Esophagus muscularis mucosa (tissue), 4 donors: ENCODE results near the gene LHCGR. TPM values are rescaled to one million over a fixed set of nuclear protein-coding genes. Genes with fewer than 3 reads are reported as not detected.

ENCODE experiments used
- DNase-seq: peaks from one replicate; pipeline ENCODE4 v3.0.0-alpha.2; 2017; ENCODE audit errors: extremely low spot score
- H3K27ac ChIP-seq, 4 donors: fragments of 200-600 bp; sonication (generic); replicated peaks in 1 of 4; 1 replicate in 3 of 4; 2 replicates in 1 of 4; pipeline ENCODE4 v1.5.1; 2016 to 2019; ENCODE audit warnings: mild to moderate bottlenecking in 1 of 4
- H3K27me3 ChIP-seq, 4 donors: fragments of 200-600 bp; sonication (generic); one replicate each; pipeline versions ENCODE4 v1.5.1 to v1.6.0; 2016 to 2019
- H3K36me3 ChIP-seq, 4 donors: fragments of 200-600 bp; sonication (generic); one replicate each; pipeline ENCODE4 v1.5.1; 2016 to 2019
- H3K4me1 ChIP-seq, 4 donors: fragments of 200-600 bp; sonication (generic); one replicate each; pipeline ENCODE4 v1.5.1; 2016 to 2019
- H3K4me3 ChIP-seq, 4 donors: fragments of 200-600 bp; sonication (generic); 1 replicate in 2 of 4; 2 replicates in 2 of 4; pipeline ENCODE4 v1.5.1; 2016 to 2019; ENCODE audit warnings: mild to moderate bottlenecking in 4 of 4, moderate library complexity in 1 of 4
- H3K9me3 ChIP-seq, 4 donors: fragments of 200-600 bp; sonication (generic); 1 replicate in 3 of 4; 2 replicates in 1 of 4; pipeline ENCODE4 v1.5.1; 2016 to 2019
- EP300 ChIP-seq: sonication (generic); formaldehyde crosslinking; IDR thresholded peaks from one replicate; pipeline ENCODE4 v1.6.1; 2017; ENCODE audit warnings: antibody characterized with exemption
- POLR2A ChIP-seq: fragments of 450-650 bp; IDR thresholded peaks from one replicate; pipeline ENCODE4 v1.6.1; 2017; ENCODE audit warnings: antibody characterized with exemption, moderate library complexity, mild to moderate bottlenecking, low read depth
- POLR2AphosphoS5 ChIP-seq, 2 donors: sonication (generic); formaldehyde crosslinking; IDR thresholded peaks; one replicate each; pipeline ENCODE4 v1.6.1; 2017; ENCODE audit warnings: antibody characterized with exemption in 2 of 2
- WGBS: methylation state at CpG from one replicate; pipeline ENCODE4 v1.1.5; 2018; 5-methylcytosine and 5-hydroxymethylcytosine counted together
- intact Hi-C: fragments of 100-400 bp; cut with DNase I; formaldehyde crosslinking; loops from one replicate; pipeline ENCODE4 v1.15.1; 2023
- total RNA-seq, 4 donors: library from RNA; depleted of rRNA; stranded (reverse); fragments of >200 nt; gene quantifications; one replicate each; pipeline versions ENCODE4 v1.1.0 to v1.2.1, GENCODE V29; 2016
- TF ChIP-seq, protein P1 (sequence below), 3 experiments: fragments of 200-600 bp in 2 of 3; fragments of 450-650 bp in 1 of 3; sonication (generic) in 2 of 3; IDR thresholded peaks; one replicate each; pipeline ENCODE4 v1.5.1; 2017 to 2019; ENCODE audit warnings: antibody characterized with exemption in 3 of 3, mild to moderate bottlenecking in 2 of 3, moderate library complexity in 1 of 3

The LHCGR gene
- total RNA-seq, 4 donors from 2014 or later, result 0.65 to 4.6 (median 2.8) TPM

DNA sequence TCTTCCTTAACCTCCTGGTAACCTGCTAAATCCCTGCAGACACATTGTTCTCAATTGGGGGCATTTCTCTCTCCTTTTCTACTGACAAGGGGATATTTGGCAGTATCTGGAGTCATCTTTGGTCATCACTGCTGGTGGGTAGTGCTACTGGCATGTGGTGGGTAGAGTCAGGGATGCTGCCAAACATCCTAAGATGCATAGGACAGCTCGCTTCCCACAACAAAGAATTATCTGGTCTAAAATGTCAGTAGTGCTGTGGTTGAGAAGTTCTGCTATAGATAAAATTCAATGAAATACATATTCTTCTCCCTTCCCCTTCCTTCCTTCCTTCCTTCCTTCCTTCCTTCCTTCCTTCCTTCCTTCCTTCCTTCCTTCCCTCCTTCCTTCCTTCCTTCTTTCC is 18.7 kb upstream of the LHCGR start:
- Histone ChIP-seq H3K36me3 (no peaks in the 10 kb centered on the region), H3K27ac (no peak overlapping the region), H3K4me3 (no peak overlapping the region), H3K4me1 (peaks cover 0 to 8% (median 4%) of the 10 kb centered on the region in 4 donors), H3K27me3 (no peaks in the 10 kb centered on the region), H3K9me3 (no peaks in the 10 kb centered on the region)
- DNase-seq, result no peak
- TF ChIP-seq POLR2A, result no peak
- TF ChIP-seq, protein P1, sequence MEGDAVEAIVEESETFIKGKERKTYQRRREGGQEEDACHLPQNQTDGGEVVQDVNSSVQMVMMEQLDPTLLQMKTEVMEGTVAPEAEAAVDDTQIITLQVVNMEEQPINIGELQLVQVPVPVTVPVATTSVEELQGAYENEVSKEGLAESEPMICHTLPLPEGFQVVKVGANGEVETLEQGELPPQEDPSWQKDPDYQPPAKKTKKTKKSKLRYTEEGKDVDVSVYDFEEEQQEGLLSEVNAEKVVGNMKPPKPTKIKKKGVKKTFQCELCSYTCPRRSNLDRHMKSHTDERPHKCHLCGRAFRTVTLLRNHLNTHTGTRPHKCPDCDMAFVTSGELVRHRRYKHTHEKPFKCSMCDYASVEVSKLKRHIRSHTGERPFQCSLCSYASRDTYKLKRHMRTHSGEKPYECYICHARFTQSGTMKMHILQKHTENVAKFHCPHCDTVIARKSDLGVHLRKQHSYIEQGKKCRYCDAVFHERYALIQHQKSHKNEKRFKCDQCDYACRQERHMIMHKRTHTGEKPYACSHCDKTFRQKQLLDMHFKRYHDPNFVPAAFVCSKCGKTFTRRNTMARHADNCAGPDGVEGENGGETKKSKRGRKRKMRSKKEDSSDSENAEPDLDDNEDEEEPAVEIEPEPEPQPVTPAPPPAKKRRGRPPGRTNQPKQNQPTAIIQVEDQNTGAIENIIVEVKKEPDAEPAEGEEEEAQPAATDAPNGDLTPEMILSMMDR (IDR thresholded peaks at IDR 0.05), result no peak
- no peak for TF ChIP-seq EP300
- TF ChIP-seq POLR2AphosphoS5 (IDR thresholded peaks at IDR 0.05), result no peak
- 85% methylated on average over 1 of the region's 1 CpG for WGBS
- intact Hi-C loops, result no loop called here

DNA sequence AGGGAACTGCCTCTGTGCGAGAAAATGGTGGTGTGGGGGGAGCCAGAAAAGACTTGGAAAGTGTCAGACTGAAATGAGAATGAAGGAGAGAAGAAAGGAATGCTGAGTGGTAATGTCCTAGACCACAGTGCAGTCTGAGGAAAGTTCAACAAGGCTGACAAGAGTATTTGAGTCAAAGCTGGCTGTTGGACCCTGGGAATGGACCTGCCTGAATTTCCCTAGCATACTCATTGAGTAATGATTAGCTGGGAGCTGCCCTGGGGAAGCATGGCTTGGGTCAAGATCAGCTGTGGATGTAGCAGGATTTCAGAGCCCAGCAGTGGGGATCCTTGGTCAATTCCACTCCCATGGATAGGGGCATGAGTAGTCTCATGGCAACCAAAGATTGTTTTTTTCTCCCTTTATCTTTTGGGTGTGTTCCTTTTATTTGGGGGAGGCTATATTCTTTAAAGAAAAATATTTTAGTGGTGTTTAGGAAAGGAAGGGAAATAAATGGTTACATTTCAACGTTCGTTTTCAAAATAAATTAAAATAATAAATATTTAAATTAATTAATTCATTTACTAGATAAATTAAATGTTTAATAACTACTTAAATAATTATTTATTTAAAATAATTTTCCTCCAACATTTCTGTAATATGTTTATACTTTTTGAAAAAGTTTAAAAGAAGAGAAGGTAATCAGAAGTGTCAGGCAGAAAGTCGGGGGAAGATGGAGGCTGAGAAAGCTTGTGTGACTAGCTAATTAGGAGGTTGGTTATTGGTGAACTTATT is 15.9 kb upstream of the LHCGR start:
- Histone ChIP-seq H3K9me3 (no peaks in the 10 kb centered on the region), H3K27ac (no peak overlapping the region), H3K27me3 (no peaks in the 10 kb centered on the region), H3K36me3 (no peaks in the 10 kb centered on the region), H3K4me1 (peaks cover 0 to 8% (median 4%) of the 10 kb centered on the region in 4 donors), H3K4me3 (no peak overlapping the region)
- intact Hi-C loops, result no loop called here
- 93% methylated on average over 4 of the region's 4 CpGs for WGBS
- no peak for DNase-seq
- TF ChIP-seq EP300, result no peak
- TF ChIP-seq, protein P1 (IDR thresholded peaks at IDR 0.05), result no peak
- TF ChIP-seq POLR2A, result no peak
- TF ChIP-seq POLR2AphosphoS5 (IDR thresholded peaks at IDR 0.05), result no peak

DNA sequence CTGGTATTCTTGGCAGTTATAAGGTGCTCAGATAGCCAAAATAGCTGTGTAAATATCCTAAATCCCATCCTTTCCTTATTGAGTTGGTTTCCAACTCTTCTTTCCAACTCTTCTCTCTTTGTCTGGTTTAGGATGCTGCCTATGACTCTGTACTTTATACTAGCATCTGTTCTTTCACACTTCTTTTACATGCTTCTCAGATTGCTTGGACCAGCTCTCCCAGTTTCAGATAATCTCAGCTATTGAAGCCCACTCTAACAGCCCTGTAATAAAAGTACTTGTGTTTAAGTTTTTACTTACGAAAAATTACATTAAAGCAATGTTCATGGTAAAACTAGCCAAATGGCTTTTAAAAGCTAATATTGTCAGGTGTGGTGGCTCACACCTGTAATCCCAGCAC is 14.7 kb upstream of the LHCGR start:
- no peak overlapping the region for H3K4me3 ChIP-seq
- intact Hi-C loops, result no loop called here
- H3K36me3 ChIP-seq, result no peaks in the 10 kb centered on the region
- H3K4me1 ChIP-seq, result peaks cover 0 to 8% (median 4%) of the 10 kb centered on the region in 4 donors
- H3K27ac ChIP-seq, result no peak overlapping the region
- no peaks in the 10 kb centered on the region for H3K9me3 ChIP-seq
- WGBS, result 92% methylated on average over 1 of the region's 1 CpG
- TF ChIP-seq EP300 (no peak), POLR2A (no peak), POLR2AphosphoS5 (IDR thresholded peaks at IDR 0.05) (no peak)
- TF ChIP-seq, protein P1 (IDR thresholded peaks at IDR 0.05), result no peak
- DNase-seq, result no peak
- no peaks in the 10 kb centered on the region for H3K27me3 ChIP-seq

DNA sequence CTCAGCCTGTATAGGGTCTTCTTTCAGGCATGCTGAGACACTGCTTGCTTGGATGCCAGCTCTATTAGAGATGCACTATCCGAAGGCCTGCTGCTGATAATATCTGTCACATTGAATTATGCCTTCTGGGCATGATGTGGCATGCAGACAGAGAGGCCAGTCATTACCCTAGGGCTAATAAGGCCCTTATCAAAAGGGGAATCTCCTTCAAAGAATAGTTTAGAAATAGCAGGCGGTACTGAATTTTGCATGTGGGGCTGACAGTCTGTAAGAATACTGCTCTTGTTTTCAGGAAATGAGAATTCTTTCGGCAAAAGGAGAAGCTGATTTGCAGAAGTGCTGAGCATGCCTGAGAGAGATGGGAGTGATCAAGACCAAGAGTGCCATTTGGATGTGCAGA is 13.1 kb upstream of the LHCGR start:
- H3K27me3 ChIP-seq, result no peaks in the 10 kb centered on the region
- intact Hi-C loops, result no loop called here
- H3K9me3 ChIP-seq, result no peaks in the 10 kb centered on the region
- DNase-seq, result no peak
- 52% methylated on average over 3 of the region's 3 CpGs for WGBS
- TF ChIP-seq POLR2A, result no peak
- TF ChIP-seq, protein P1 (IDR thresholded peaks at IDR 0.05), result no peak
- no peak for TF ChIP-seq EP300
- no peak for TF ChIP-seq POLR2AphosphoS5 (IDR thresholded peaks at IDR 0.05)
- no peak overlapping the region for H3K4me3 ChIP-seq
- no peak overlapping the region for H3K27ac ChIP-seq
- no peaks in the 10 kb centered on the region for H3K36me3 ChIP-seq
- peaks cover 0 to 3% (median 1%) of the 10 kb centered on the region in 4 donors for H3K4me1 ChIP-seq
